Measurements from ENCODE around the gene NEUROD6.

DNA sequence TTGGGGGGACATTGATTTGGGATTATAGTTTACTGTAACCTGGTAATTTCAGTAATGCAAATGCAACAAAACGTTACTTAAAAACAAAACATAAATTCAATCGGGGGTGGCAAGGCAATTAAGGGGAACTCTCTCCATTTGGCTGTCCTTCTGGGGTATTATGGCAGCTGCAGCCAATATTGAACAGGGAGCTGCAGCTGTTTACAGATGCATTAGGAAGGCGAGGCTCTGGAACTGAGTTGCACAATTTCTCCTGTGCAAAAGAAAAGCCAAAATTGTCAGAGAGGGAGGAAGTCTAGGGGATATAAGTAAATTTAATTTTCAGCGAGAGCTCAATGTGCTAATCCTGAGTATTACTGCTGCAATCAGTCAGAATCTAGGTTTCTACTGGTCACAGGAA lies 36.1 kb downstream of the NEUROD6 start:
- TF ChIP-seq POLR2A (IDR thresholded peaks at IDR 0.05), result no peak
- TF ChIP-seq CTCF (IDR thresholded peaks at IDR 0.05), result no peak
- TF ChIP-seq EP300 (IDR thresholded peaks at IDR 0.05), result no peak
- no peak for TF ChIP-seq POLR2AphosphoS5 (IDR thresholded peaks at IDR 0.05)
